Measurements from ENCODE around the gene NUDT14. TPM values are rescaled to one million over a fixed set of nuclear protein-coding genes. Genes with fewer than 3 reads are reported as not detected.

The NUDT14 gene
- total RNA-seq, 2 experiments from 2014 or later, result 8.6 to 9.1 TPM

- Mint-ChIP-seq H3K27me3 (peaks cover under 1% of the 10 kb centered on the region), H3K36me3 (no peaks in the 10 kb centered on the region), H3K9me3 (no peaks in the 10 kb centered on the region), H3K4me1 (peaks cover 9% of the 10 kb centered on the region), H3K27ac (no peak overlapping the region), H3K4me3 (no peak overlapping the region)
- DNase-seq, result no peak
Observed at GRCh38 chr14:105206873-105207272, 25.8 kb upstream of the NUDT14 start.

DNA sequence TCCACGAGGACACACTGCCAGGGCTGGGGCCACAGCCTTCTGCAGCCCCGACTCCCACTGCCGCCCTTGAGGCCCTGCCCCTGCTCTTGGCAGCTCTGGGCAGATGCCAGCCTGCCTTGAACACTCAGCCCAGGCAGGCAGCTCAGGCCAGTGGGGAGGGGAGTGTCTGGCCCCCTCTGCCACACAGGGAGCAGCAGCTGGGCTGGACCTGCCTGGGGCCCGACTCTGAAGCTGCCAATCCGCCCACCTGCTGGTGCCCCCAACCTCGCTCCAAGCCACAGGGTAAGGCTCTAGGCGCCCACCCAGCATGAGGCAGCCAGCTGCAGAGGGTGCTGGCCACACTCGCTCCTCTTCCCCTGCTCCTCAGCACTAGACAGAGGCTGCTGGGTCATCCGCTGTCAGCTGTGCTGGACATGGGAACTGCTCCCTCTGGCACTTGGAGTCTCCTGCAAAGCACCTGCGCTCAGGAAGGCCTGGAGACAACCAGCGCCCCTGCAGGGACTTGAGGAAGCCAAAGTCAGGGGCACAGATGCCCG, 24.6 kb upstream of the NUDT14 start:
- Mint-ChIP-seq H3K4me1 (peaks cover 13% of the 10 kb centered on the region), H3K27ac (no peak overlapping the region), H3K9me3 (no peaks in the 10 kb centered on the region)

GRCh38 chr14:105204931-105205672, 24.0 kb upstream of the NUDT14 start:
- Mint-ChIP-seq H3K4me1 (peaks cover 13% of the 10 kb centered on the region), H3K27me3 (peaks cover 11% of the 10 kb centered on the region), H3K4me3 (no peak overlapping the region), H3K9me3 (no peaks in the 10 kb centered on the region), H3K27ac (no peak overlapping the region), H3K36me3 (no peaks in the 10 kb centered on the region)
- DNase-seq, result no peak

More for the DNA sequence above, 24.6 kb upstream of the NUDT14 start:
- peaks cover 5% of the 10 kb centered on the region for H3K27me3 Mint-ChIP-seq
- no peak overlapping the region for H3K4me3 Mint-ChIP-seq
- no peaks in the 10 kb centered on the region for H3K36me3 Mint-ChIP-seq
- no peak for DNase-seq

- no peaks in the 10 kb centered on the region for H3K9me3 Mint-ChIP-seq
- H3K27me3 Mint-ChIP-seq, result peaks cover 18% of the 10 kb centered on the region
- no peaks in the 10 kb centered on the region for H3K36me3 Mint-ChIP-seq
- no peak overlapping the region for H3K27ac Mint-ChIP-seq
- no peak for DNase-seq
- no peak overlapping the region for H3K4me3 Mint-ChIP-seq
- peaks cover 13% of the 10 kb centered on the region for H3K4me1 Mint-ChIP-seq
Observed at GRCh38 chr14:105204206-105204930, 23.3 kb upstream of the NUDT14 start.

- H3K36me3 Mint-ChIP-seq, result no peaks in the 10 kb centered on the region
- no peak overlapping the region for H3K4me3 Mint-ChIP-seq
- no peaks in the 10 kb centered on the region for H3K9me3 Mint-ChIP-seq
- H3K4me1 Mint-ChIP-seq, result peaks cover 13% of the 10 kb centered on the region
- DNase-seq, result no peak
- H3K27ac Mint-ChIP-seq, result no peak overlapping the region
- peaks cover 25% of the 10 kb centered on the region for H3K27me3 Mint-ChIP-seq
Observed at GRCh38 chr14:105203701-105204100, 22.6 kb upstream of the NUDT14 start.

DNA sequence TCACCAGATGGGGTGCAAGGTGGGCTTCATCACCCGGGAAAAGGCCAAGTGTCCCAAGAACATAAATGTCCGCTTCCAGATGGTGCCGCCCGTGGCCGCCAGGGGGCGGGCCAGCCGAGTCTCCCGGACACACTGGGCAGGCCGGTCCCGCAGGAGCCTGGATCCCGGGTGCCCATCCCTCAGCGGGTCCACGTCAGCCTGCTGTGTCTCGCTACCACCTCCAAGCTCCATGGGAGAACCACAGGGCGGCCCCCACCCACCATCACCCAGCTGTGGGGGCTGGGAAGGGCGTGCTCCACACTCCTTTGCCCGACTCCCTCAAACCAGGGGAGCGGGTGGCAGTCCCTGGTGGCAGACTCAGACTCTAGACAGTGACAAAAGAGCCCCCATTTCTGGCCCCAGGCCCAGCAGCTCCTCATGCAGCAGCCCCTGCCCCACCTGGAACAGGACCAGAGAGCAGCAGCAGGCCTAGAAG, 22.0 kb upstream of the NUDT14 start:
- peak; percentile 59 for DNase-seq
- Mint-ChIP-seq H3K9me3 (no peaks in the 10 kb centered on the region), H3K4me3 (no peak overlapping the region), H3K36me3 (no peaks in the 10 kb centered on the region), H3K4me1 (peaks cover 13% of the 10 kb centered on the region), H3K27me3 (peaks cover 30% of the 10 kb centered on the region), H3K27ac (no peak overlapping the region)

DNA sequence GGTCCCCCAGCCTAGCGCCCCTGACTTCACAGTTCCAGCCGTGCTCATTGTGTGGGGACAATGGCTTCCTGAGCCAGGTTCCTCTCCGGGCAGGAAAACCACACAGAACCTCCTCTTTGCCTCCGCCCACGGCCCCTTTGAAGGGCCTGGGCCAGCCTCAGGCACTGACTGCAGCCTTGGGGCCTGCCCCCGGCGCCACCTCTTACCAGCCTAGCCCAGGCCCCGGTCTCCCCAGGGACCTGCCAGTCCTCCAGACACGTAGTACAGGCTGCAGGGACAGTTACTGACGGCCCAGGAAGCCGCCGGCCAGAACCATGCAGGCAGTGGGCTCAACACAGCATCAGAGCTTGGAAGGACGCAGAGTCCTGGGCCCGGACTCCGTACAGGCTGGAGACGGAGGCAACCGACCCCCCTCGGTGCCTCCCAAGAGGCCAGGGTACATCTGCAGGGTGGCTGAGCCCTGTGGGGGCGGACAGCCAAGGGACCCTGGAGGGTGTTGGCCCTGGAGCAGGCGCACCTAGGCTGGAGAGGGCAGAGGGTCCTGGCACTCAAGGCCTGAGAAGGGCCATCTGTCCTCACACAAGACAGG, 20.9 kb upstream of the NUDT14 start:
- H3K27ac Mint-ChIP-seq, result peak overlapping the region; percentile 16
- H3K4me1 Mint-ChIP-seq, result peaks cover 13% of the 10 kb centered on the region
- peak; percentile 68 for DNase-seq
- peaks cover 40% of the 10 kb centered on the region for H3K27me3 Mint-ChIP-seq
- H3K9me3 Mint-ChIP-seq, result no peaks in the 10 kb centered on the region
- no peak overlapping the region for H3K4me3 Mint-ChIP-seq
- no peaks in the 10 kb centered on the region for H3K36me3 Mint-ChIP-seq

DNA sequence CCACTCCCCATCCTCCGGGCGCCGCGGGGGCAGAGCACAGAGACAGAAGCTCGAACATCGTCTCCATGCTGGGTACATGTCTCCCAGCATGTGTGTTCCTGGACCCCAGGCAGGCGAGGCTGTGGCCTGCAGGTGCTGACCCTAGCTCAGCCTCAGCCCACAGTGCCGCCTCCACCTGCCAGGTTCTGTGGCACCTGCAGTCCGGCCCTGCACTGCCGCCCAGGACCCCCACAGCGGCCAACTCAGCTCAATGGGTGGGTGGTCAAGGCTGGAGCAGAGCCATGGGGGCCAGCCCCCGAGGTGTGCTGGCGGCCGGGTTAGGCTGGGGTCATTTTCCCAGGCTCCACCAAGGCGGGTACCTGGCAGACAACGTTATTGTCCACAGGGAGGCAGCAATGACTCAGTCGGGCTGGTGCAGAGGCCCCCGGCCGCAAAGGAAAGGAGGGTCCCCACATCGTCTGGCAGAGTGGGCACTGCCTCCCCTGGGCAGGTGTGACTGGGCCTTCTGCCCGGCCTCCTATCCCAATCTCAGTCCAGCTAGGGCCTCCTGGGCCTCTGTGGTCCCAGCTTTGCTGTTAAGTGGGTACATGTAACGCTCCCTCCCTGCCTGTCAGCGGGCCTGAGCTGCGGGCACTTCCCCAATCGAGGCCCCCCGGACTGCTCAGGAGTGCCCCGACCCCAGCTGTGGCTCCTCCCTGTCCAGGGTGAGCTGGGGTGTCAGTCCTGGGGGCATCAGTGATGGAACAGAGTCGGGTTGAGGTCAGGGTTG, 20.2 kb upstream of the NUDT14 start:
- no peak for DNase-seq
- H3K4me3 Mint-ChIP-seq, result no peak overlapping the region
- H3K36me3 Mint-ChIP-seq, result no peaks in the 10 kb centered on the region
- peaks cover 42% of the 10 kb centered on the region for H3K27me3 Mint-ChIP-seq
- H3K4me1 Mint-ChIP-seq, result peaks cover 13% of the 10 kb centered on the region
- H3K9me3 Mint-ChIP-seq, result no peaks in the 10 kb centered on the region
- peak overlapping the region; percentile 16 for H3K27ac Mint-ChIP-seq

DNA sequence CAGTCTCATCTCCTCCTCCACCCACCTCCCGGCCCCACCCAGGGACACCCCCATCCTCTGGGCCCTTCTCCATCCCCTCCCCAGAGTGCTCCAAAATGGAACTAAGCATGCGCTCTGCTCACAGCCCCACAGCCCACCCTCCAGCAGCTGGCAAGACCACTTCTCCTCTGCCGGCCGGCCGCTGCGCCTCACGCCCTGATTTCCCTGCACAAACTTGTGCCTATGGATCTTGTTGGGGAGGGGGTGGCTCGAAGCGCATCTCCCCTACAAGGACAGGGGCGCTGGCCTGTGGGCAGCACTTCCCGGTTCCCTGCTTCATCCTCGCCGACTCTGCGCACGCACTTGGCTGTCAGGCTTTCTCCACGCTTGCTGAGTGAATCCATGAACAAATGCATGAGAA, 19.5 kb upstream of the NUDT14 start:
- Mint-ChIP-seq H3K27me3 (peaks cover 48% of the 10 kb centered on the region), H3K4me3 (no peak overlapping the region), H3K36me3 (no peaks in the 10 kb centered on the region), H3K9me3 (no peaks in the 10 kb centered on the region), H3K27ac (no peak overlapping the region), H3K4me1 (peaks cover 16% of the 10 kb centered on the region)
- DNase-seq, result no peak

DNA sequence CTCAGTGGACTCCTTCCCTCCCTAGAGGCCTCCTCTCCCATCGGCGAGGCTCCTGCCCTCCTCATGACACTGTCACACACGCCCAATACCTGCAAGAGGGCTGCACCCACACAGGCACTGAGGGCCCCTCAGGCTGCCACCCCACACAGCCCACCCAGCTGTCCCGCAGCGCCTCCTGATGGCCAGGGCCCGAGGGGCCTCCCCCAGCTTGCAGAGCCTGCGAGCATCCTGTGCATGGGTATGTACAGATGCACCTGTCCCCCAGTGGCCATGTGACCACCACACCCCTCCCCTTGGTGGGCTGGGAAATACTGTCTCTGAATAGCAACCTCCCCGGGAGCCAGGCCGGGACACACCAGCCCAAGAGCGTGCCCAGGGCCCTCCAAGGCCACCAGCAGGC, 19.0 kb upstream of the NUDT14 start:
- Mint-ChIP-seq H3K9me3 (no peaks in the 10 kb centered on the region), H3K27me3 (peaks cover 51% of the 10 kb centered on the region), H3K27ac (no peak overlapping the region), H3K36me3 (no peaks in the 10 kb centered on the region), H3K4me1 (peaks cover 19% of the 10 kb centered on the region), H3K4me3 (no peak overlapping the region)
- no peak for DNase-seq

DNA sequence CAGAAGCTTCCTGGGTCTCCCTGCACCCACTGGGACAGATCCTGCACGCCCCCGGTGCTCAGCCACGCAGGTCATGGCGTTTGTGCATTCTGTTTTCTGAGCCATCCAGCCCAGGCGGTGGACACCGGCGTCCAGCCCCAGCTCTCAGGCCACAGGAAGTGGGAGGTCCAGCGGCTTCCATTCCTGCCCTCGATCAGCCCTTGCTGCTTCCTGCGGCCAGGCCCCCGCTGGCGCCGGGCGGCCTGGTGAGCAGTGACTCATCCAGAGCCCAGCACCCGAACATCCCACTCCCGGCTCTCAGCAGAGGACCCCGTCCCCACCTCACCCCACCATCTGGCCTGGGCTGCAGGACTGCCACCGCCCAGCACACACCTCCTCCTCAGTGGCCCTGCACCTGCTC, 18.0 kb upstream of the NUDT14 start:
- Mint-ChIP-seq H3K36me3 (no peaks in the 10 kb centered on the region), H3K4me3 (no peak overlapping the region), H3K27ac (no peak overlapping the region)

GRCh38 chr14:105198588-105198987, 17.5 kb upstream of the NUDT14 start:
- Mint-ChIP-seq H3K9me3 (no peaks in the 10 kb centered on the region), H3K27ac (no peak overlapping the region), H3K36me3 (no peaks in the 10 kb centered on the region), H3K4me1 (peaks cover 26% of the 10 kb centered on the region), H3K27me3 (peaks cover 57% of the 10 kb centered on the region), H3K4me3 (no peak overlapping the region)
- DNase-seq, result no peak

More for the DNA sequence above, 18.0 kb upstream of the NUDT14 start:
- no peak for DNase-seq
- no peaks in the 10 kb centered on the region for H3K9me3 Mint-ChIP-seq
- peaks cover 57% of the 10 kb centered on the region for H3K27me3 Mint-ChIP-seq
- peaks cover 22% of the 10 kb centered on the region for H3K4me1 Mint-ChIP-seq

DNA sequence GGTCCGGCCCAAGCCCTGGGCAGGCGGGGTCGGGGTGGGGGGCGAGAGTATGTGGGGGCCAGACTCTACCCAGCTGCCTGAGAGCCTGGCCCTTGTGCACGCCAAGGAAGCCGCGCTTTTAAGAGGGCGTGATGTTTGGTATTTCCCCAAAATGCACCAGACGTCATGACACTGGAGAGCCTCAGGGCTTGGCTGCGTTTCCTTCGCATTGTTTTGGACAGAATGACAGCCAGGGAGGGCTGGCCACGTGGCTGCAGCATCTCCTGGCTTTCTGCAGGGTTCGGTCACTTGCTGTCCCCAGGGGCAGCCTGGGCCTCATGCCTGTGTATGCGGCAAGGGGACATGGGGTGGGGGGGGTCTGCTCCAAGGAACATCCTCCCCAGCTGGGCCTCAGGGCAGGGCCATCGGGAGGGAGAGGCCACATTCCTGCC, 16.1 kb upstream of the NUDT14 start:
- no peak overlapping the region for H3K27ac Mint-ChIP-seq
- peaks cover 57% of the 10 kb centered on the region for H3K27me3 Mint-ChIP-seq
- H3K4me1 Mint-ChIP-seq, result peaks cover 28% of the 10 kb centered on the region
- H3K4me3 Mint-ChIP-seq, result no peak overlapping the region
- H3K9me3 Mint-ChIP-seq, result no peaks in the 10 kb centered on the region
- H3K36me3 Mint-ChIP-seq, result no peaks in the 10 kb centered on the region
- no peak for DNase-seq

GRCh38 chr14:105196265-105196960, 15.3 kb upstream of the NUDT14 start:
- no peaks in the 10 kb centered on the region for H3K36me3 Mint-ChIP-seq
- H3K27ac Mint-ChIP-seq, result no peak overlapping the region
- peaks cover 21% of the 10 kb centered on the region for H3K4me1 Mint-ChIP-seq
- no peak overlapping the region for H3K4me3 Mint-ChIP-seq
- no peak for DNase-seq
- H3K27me3 Mint-ChIP-seq, result peaks cover 53% of the 10 kb centered on the region
- no peaks in the 10 kb centered on the region for H3K9me3 Mint-ChIP-seq

All from activated naive CD8-positive, alpha-beta T cell treated with anti-CD3 and anti-CD28 coated beads for 36 hours (primary cell).